Neural progenitor cell (in vitro differentiated cells): Measurements from ENCODE around the gene ANO7.

Experiments
- CTCF ChIP-seq: fragments of 200-600 bp; sonication (generic); IDR thresholded peaks from 2 replicates; pipeline ENCODE4 v1.5.1; 2017; ENCODE audit warnings: antibody characterized with exemption, mild to moderate bottlenecking
- EZH2 ChIP-seq: fragments of 200-600 bp; sonication (generic); IDR thresholded peaks from 2 replicates; pipeline ENCODE4 v1.6.1; 2017; ENCODE audit warnings: antibody characterized with exemption, mild to moderate bottlenecking, moderate library complexity

- TF ChIP-seq EZH2 = no peak
- no peak for TF ChIP-seq CTCF
Measured at GRCh38 chr2:241239552-241240202, 51.2 kb downstream of the ANO7 start.
